Measurements from ENCODE around the gene NANOS2. TPM values are rescaled to one million over a fixed set of nuclear protein-coding genes. Genes with fewer than 3 reads are reported as not detected.

NANOS2 gene
- total and polyA plus RNA-seq, 9 of the 15 experiments (the other 6 are each of a cell fraction or from before 2014, with no cell fraction given): not detected

GRCh38 chr19:45876411-45877197 is 38.0 kb downstream of the NANOS2 start (continued):
- TF ChIP-seq ZNF764 (CRISPR knock-in tag; IDR thresholded peaks at IDR 0.05; ENCODE audit: low read depth): no peak
- no peak for TF ChIP-seq FOS (IDR thresholded peaks at IDR 0.05; ENCODE audit: extremely low read depth, insufficient read length)
- no peak for TF ChIP-seq MLX (CRISPR knock-in tag; conservative IDR thresholded peaks at IDR 0.05)
- TF ChIP-seq POLR2A (conservative IDR thresholded peaks at IDR 0.05): peak; percentile 68
- TF ChIP-seq USF1 (CRISPR knock-in tag; IDR thresholded peaks at IDR 0.05): no peak
- 0 out of 2 replicates have a peak, but pooled peaks have one; percentile 50 for TF ChIP-seq ZNF766 (CRISPR knock-in tag; conservative IDR thresholded peaks at IDR 0.05)
- TF ChIP-seq SMARCA4 (IDR thresholded peaks at IDR 0.05): peak; percentile 62
- no peak for TF ChIP-seq TAF15 (IDR thresholded peaks at IDR 0.05; ENCODE audit: low read depth, low read length)
- TF ChIP-seq CHD4 (IDR thresholded peaks at IDR 0.05; ENCODE audit: insufficient read depth, insufficient replicate concordance, low read depth, low read length, poor library complexity, severe bottlenecking): peak; percentile 36
- no peak for TF ChIP-seq CEBPZ (IDR thresholded peaks at IDR 0.05; ENCODE audit: borderline replicate concordance, low read depth, low read length)
- peak; percentile 72 for TF ChIP-seq ETV1 (tag; conservative IDR thresholded peaks at IDR 0.05; ENCODE audit: low read depth)
- peak; percentile 31; the same call in 1 of the 2 replicates for TF ChIP-seq ZNF511 (CRISPR knock-in tag; IDR thresholded peaks at IDR 0.05)
- peak in 1 of 2 experiments; percentile 88; a peak in 2 of 4 replicates for TF ChIP-seq HDAC1 (IDR thresholded peaks at IDR 0.05)
- no peak for TF ChIP-seq ZNF133 (CRISPR knock-in tag; IDR thresholded peaks at IDR 0.05)
- no peak for TF ChIP-seq USF2 (CRISPR knock-in tag; IDR thresholded peaks at IDR 0.05)
- TF ChIP-seq TGIF2 (CRISPR knock-in tag; IDR thresholded peaks at IDR 0.05): no peak
- TF ChIP-seq ARHGAP35 (IDR thresholded peaks at IDR 0.05; ENCODE audit: partially characterized antibody): peak; percentile 31
- peak; percentile 68 for TF ChIP-seq POLR2B (IDR thresholded peaks at IDR 0.05; ENCODE audit: low read depth, partially characterized antibody)
- no peak for TF ChIP-seq CREB5 (CRISPR knock-in tag; IDR thresholded peaks at IDR 0.05)

Measured in K562 (cell line).